Activated CD4-positive, alpha-beta T cell treated with anti-CD3 and anti-CD28 coated beads for 24 hours (primary cell): ENCODE results near the gene NDUFAF2.
"Not testable (repeated sequence)": the region's sequence is repeated elsewhere in the genome, so short reads cannot be mapped to it uniquely, and the experiment has no call there.

Experiments
- DNase-seq, 2 donors: peaks; one replicate each; pipeline ENCODE4 v3.0.0-alpha.2; 2020; ENCODE audit warnings: low read depth in 2 of 2

Gene NDUFAF2

GRCh38 chr5:61050292-61050691 is 105.3 kb downstream of the NDUFAF2 start:
- no peak for DNase-seq

- DNase-seq = no peak
Observed at GRCh38 chr5:61051267-61051666, 106.3 kb downstream of the NDUFAF2 start.

GRCh38 chr5:61052882-61053281 is 107.9 kb downstream of the NDUFAF2 start:
- DNase-seq = no peak

GRCh38 chr5:61053937-61054336 is 108.9 kb downstream of the NDUFAF2 start:
- DNase-seq = no peak

- no peak for DNase-seq
Observed at GRCh38 chr5:61055434-61056006, 110.5 kb downstream of the NDUFAF2 start.

GRCh38 chr5:61059499-61059898 is 114.5 kb downstream of the NDUFAF2 start:
- no peak for DNase-seq

- no peak for DNase-seq
Observed at GRCh38 chr5:61069150-61069549, 124.1 kb downstream of the NDUFAF2 start.

GRCh38 chr5:61071526-61071925 is 126.5 kb downstream of the NDUFAF2 start:
- no peak for DNase-seq

- no peak for DNase-seq
Observed at GRCh38 chr5:61076626-61077025, 131.6 kb downstream of the NDUFAF2 start.

- no peak for DNase-seq
Observed at GRCh38 chr5:61081741-61082140, 136.7 kb downstream of the NDUFAF2 start.

- no peak for DNase-seq
Observed at GRCh38 chr5:61082516-61083280, 137.7 kb downstream of the NDUFAF2 start.

GRCh38 chr5:61084658-61085057 is 139.7 kb downstream of the NDUFAF2 start:
- DNase-seq = no peak

GRCh38 chr5:61085885-61086284 is 140.9 kb downstream of the NDUFAF2 start:
- no peak for DNase-seq

GRCh38 chr5:61087921-61088320 is 142.9 kb downstream of the NDUFAF2 start:
- no peak for DNase-seq

- no peak for DNase-seq
Observed at GRCh38 chr5:61089351-61089750, 144.3 kb downstream of the NDUFAF2 start.

- not testable (repeated sequence) for DNase-seq
Observed at GRCh38 chr5:61093046-61093771, 148.2 kb downstream of the NDUFAF2 start.

GRCh38 chr5:61097465-61097864 is 152.5 kb downstream of the NDUFAF2 start:
- no peak for DNase-seq

GRCh38 chr5:61098251-61098995 is 153.4 kb downstream of the NDUFAF2 start:
- DNase-seq = no peak

- DNase-seq = no peak
Observed at GRCh38 chr5:61100437-61100836, 155.4 kb downstream of the NDUFAF2 start.

- DNase-seq = no peak
Observed at GRCh38 chr5:61114441-61114840, 169.4 kb downstream of the NDUFAF2 start.

- no peak for DNase-seq
Observed at GRCh38 chr5:61115968-61116367, 171.0 kb downstream of the NDUFAF2 start.

GRCh38 chr5:61119066-61119465 is 174.1 kb downstream of the NDUFAF2 start:
- no peak for DNase-seq
